GM12892 (cell line): ENCODE measurements around the gene OSBPL8.

Experiments
- POLR2A ChIP-seq: IDR thresholded peaks from 2 replicates; pipeline ENCODE4 v1.6.1; 2011; ENCODE audit warnings: low read depth, low read length, control low read depth
- POLR2AphosphoS5 ChIP-seq: IDR thresholded peaks from 2 replicates; pipeline ENCODE4 v1.6.1; 2011; ENCODE audit warnings: low read depth, low read length, control low read depth

- no peak for TF ChIP-seq POLR2AphosphoS5
- no peak for TF ChIP-seq POLR2A
Observed at GRCh38 chr12:76337583-76337982, 222.0 kb downstream of the OSBPL8 start.
